Caco-2 (cell line): ENCODE results near the gene SOX11. TPM values are rescaled to one million over a fixed set of nuclear protein-coding genes. Genes with fewer than 3 reads are reported as not detected.

ENCODE experiments used
- BruUV-seq: library from RNA; stranded (reverse); fragments of 400-500 nt; replicated peaks from 2 replicates; lab custom pipeline; 2021; lab: Mats Ljungman, UMichigan
- CTCF ChIA-PET: fragments of 300-600 bp; sonication (Branson Sonifier 250); formaldehyde crosslinking; loops from one replicate; lab custom pipeline; 2022; ENCODE audit warnings: antibody characterized with exemption; lab: Charles Lee
- POLR2A ChIA-PET: fragments of 300-600 bp; sonication (Branson Sonifier 250); formaldehyde crosslinking; loops from one replicate; lab custom pipeline; 2022; ENCODE audit warnings: antibody characterized with exemption; lab: Charles Lee
- DNase-seq, 2 experiments: peaks; one replicate each; pipeline versions ENCODE4 v3.0.0 to v3.0.0-alpha.2; 2020 to 2022
- H3K27me3 ChIP-seq: replicated peaks from 2 replicates; pipeline ENCODE4 v1.6.0; 2011; ENCODE audit warnings: low read length; ENCODE audit not compliant: control insufficient read depth, insufficient read depth
- H3K36me3 ChIP-seq: 2 replicates; pipeline ENCODE4 v1.5.1; 2011; ENCODE audit warnings: low read length; ENCODE audit not compliant: control insufficient read depth, insufficient read depth
- H3K4me1 ChIP-seq: fragments of 250-450 bp; sonication (Bioruptor Pico); 2 replicates; pipeline ENCODE4 v1.5.1; 2020; ENCODE audit warnings: mild to moderate bottlenecking
- H3K4me3 ChIP-seq: 2 replicates; pipeline ENCODE4 v1.5.1; 2011; ENCODE audit warnings: low read depth, mild to moderate bottlenecking, control low read depth, low read length
- H3K9me3 ChIP-seq: fragments of 250-450 bp; sonication (Bioruptor Pico); 2 replicates; pipeline ENCODE4 v1.5.1; 2020; ENCODE audit warnings: mild to moderate bottlenecking, moderate library complexity
- H3K27ac Mint-ChIP-seq: one replicate; pipeline ENCODE4 v1.8.0; 2022; ENCODE audit warnings: mixed read lengths; ENCODE audit not compliant: unreplicated experiment
- H3K27me3 Mint-ChIP-seq: one replicate; pipeline ENCODE4 v1.8.0; 2022; ENCODE audit warnings: mixed read lengths; ENCODE audit not compliant: insufficient read depth, unreplicated experiment
- H3K36me3 Mint-ChIP-seq: one replicate; pipeline ENCODE4 v1.8.0; 2022; ENCODE audit warnings: mild to moderate bottlenecking, mixed read lengths; ENCODE audit not compliant: insufficient read depth, unreplicated experiment
- H3K4me1 Mint-ChIP-seq: one replicate; pipeline ENCODE4 v1.8.0; 2022; ENCODE audit warnings: low read depth, mixed read lengths; ENCODE audit not compliant: unreplicated experiment
- H3K4me3 Mint-ChIP-seq: one replicate; pipeline ENCODE4 v1.8.0; 2022; ENCODE audit warnings: mild to moderate bottlenecking, moderate library complexity, mixed read lengths; ENCODE audit not compliant: unreplicated experiment
- H3K9me3 Mint-ChIP-seq: one replicate; pipeline ENCODE4 v1.8.0; 2022; ENCODE audit warnings: mixed read lengths; ENCODE audit not compliant: unreplicated experiment
- CTCF ChIP-seq, 2 experiments: fragments of 200-600 bp in 1 of 2; IDR thresholded peaks; 1 replicate in 1 of 2; 2 replicates in 1 of 2; pipeline versions ENCODE4 v1.5.1 to v1.8.0; 2011 to 2022; ENCODE audit warnings: antibody characterized with exemption in 1 of 2, control low read depth in 1 of 2, inconsistent platforms in 1 of 2, low read depth in 1 of 2, low read length in 1 of 2, mild to moderate bottlenecking in 1 of 2, moderate library complexity in 1 of 2; ENCODE audit not compliant: insufficient read depth in 1 of 2, severe bottlenecking in 1 of 2, unreplicated experiment in 1 of 2
- intact Hi-C: fragments of 100-400 bp; cut with micrococcal nuclease; formaldehyde crosslinking; loops from one replicate; pipeline ENCODE4 v1.10.0; 2022; ENCODE audit not compliant: unreplicated experiment
- total RNA-seq: library from RNA; stranded (reverse); gene quantifications from 2 replicates; pipeline ENCODE4 v1.2.3, GENCODE V29; 2022

The SOX11 gene
- total RNA-seq, 1 experiment from 2014 or later: not detected

- H3K27me3 ChIP-seq: no peaks in the 10 kb centered on the region
- no peak overlapping the region for H3K4me3 Mint-ChIP-seq
- intact Hi-C loops: no loop called here
- H3K4me3 ChIP-seq: no peak overlapping the region
- DNase-seq: no peak
- H3K9me3 ChIP-seq: no peaks in the 10 kb centered on the region
- CTCF ChIA-PET: no interaction called here
- no peaks in the 10 kb centered on the region for H3K36me3 ChIP-seq
- no peak overlapping the region for H3K27ac Mint-ChIP-seq
- no peaks in the 10 kb centered on the region for H3K27me3 Mint-ChIP-seq
- POLR2A ChIA-PET: no interaction called here
- no TSS peak for BruUV-seq
- peaks cover 12% of the 10 kb centered on the region for H3K9me3 Mint-ChIP-seq
- H3K4me1 ChIP-seq: no peaks in the 10 kb centered on the region
- H3K36me3 Mint-ChIP-seq: no peaks in the 10 kb centered on the region
- no peak for TF ChIP-seq CTCF (IDR thresholded peaks at IDR 0.05; ENCODE audit: insufficient read depth in 1 of 2, low read depth in 1 of 2, low read length in 1 of 2, severe bottlenecking in 1 of 2, unreplicated experiment in 1 of 2)
- H3K4me1 Mint-ChIP-seq: no peaks in the 10 kb centered on the region
These were observed 23.4 kb upstream of the SOX11 start for GRCh38 chr2:5668682-5669250.

GRCh38 chr2:5672749-5673144 lies 19.4 kb upstream of the SOX11 start:
- Histone ChIP-seq H3K36me3 (no peaks in the 10 kb centered on the region), H3K4me1 (no peaks in the 10 kb centered on the region), H3K27me3 (no peaks in the 10 kb centered on the region), H3K4me3 (no peak overlapping the region), H3K9me3 (no peaks in the 10 kb centered on the region)
- no TSS peak for BruUV-seq
- peaks cover 15% of the 10 kb centered on the region for H3K9me3 Mint-ChIP-seq
- intact Hi-C loops: no loop called here
- no peak overlapping the region for H3K27ac Mint-ChIP-seq
- POLR2A ChIA-PET: no interaction called here
- DNase-seq: no peak
- H3K27me3 Mint-ChIP-seq: peaks cover 4% of the 10 kb centered on the region
- CTCF ChIA-PET: no interaction called here
- H3K36me3 Mint-ChIP-seq: no peaks in the 10 kb centered on the region
- no peak overlapping the region for H3K4me3 Mint-ChIP-seq
- H3K4me1 Mint-ChIP-seq: no peaks in the 10 kb centered on the region
- TF ChIP-seq CTCF (IDR thresholded peaks at IDR 0.05; ENCODE audit: insufficient read depth in 1 of 2, low read depth in 1 of 2, low read length in 1 of 2, severe bottlenecking in 1 of 2, unreplicated experiment in 1 of 2): no peak

GRCh38 chr2:5673145-5674025 lies 18.8 kb upstream of the SOX11 start:
- no peaks in the 10 kb centered on the region for H3K9me3 ChIP-seq
- no peak for DNase-seq

More at GRCh38 chr2:5673145-5674025, 18.8 kb upstream of the SOX11 start:
- Mint-ChIP-seq H3K27me3 (peaks cover 4% of the 10 kb centered on the region), H3K27ac (no peak overlapping the region), H3K4me3 (no peak overlapping the region), H3K9me3 (peaks cover 12% of the 10 kb centered on the region), H3K4me1 (no peaks in the 10 kb centered on the region), H3K36me3 (no peaks in the 10 kb centered on the region)
- no peaks in the 10 kb centered on the region for H3K36me3 ChIP-seq
- no peak overlapping the region for H3K4me3 ChIP-seq
- no TSS peak for BruUV-seq
- ChIA-PET POLR2A (no interaction called here), CTCF (no interaction called here)
- intact Hi-C loops: no loop called here
- no peak for TF ChIP-seq CTCF (IDR thresholded peaks at IDR 0.05; ENCODE audit: insufficient read depth in 1 of 2, low read depth in 1 of 2, low read length in 1 of 2, severe bottlenecking in 1 of 2, unreplicated experiment in 1 of 2)
- H3K4me1 ChIP-seq: no peaks in the 10 kb centered on the region
- no peaks in the 10 kb centered on the region for H3K27me3 ChIP-seq
